ENCODE data around the gene DUSP1.
"Not testable (repeated sequence)": the region's sequence is repeated elsewhere in the genome, so short reads cannot be mapped to it uniquely, and the experiment has no call there.

The DUSP1 gene

DNA sequence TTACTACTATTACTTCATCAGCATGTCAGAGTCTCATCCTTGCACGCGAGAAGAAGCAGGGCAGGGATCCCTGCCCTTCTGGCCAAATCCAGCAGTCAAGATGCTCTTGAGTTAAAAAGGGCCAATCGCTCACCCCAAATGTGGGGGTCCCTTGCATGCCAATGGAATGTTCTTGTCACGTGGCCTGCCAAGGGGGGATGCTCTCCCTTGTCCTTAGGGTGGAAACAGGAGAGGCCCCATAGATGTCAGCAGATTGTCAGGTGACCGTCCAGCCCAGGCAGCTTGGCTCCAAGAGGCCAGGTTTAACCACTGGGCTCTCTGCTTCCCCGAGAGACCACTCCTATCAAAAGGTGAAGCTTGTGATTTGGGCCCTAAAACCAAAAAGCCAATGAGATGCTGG is 25.3 kb upstream of the DUSP1 start:
- DNase-seq = no peak

DNA sequence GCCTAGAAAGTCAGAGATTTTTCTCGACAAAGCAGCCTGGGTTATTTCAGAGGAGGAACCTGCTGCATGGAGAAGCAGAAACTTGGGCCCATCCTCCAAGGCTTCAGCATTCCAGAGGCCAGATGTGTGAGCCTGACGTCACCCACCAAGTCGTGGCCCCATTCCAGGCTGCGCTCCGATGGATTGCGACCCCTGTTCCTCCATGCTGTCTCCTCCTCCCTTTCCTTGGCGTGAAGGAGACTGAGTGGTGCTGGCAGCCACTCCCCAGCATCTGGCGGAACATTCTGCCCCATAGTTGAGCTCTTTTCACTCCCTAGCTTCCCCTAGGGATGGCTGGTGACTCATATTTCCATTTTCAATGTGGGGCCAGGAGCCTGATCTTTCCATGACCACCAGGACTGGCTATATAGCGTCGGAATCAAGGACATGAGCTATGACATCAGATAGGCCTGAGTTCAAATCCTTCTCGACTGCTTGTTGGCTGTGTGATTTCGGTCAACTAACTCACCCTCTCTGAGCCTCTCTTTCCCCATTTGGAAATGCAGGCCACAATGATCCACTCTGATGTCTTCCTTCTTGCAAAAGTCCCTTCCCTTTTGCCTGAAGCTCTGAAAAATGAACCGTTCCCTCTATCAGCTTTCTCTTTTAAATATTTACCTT is 24.5 kb upstream of the DUSP1 start:
- no peak for DNase-seq

DNA sequence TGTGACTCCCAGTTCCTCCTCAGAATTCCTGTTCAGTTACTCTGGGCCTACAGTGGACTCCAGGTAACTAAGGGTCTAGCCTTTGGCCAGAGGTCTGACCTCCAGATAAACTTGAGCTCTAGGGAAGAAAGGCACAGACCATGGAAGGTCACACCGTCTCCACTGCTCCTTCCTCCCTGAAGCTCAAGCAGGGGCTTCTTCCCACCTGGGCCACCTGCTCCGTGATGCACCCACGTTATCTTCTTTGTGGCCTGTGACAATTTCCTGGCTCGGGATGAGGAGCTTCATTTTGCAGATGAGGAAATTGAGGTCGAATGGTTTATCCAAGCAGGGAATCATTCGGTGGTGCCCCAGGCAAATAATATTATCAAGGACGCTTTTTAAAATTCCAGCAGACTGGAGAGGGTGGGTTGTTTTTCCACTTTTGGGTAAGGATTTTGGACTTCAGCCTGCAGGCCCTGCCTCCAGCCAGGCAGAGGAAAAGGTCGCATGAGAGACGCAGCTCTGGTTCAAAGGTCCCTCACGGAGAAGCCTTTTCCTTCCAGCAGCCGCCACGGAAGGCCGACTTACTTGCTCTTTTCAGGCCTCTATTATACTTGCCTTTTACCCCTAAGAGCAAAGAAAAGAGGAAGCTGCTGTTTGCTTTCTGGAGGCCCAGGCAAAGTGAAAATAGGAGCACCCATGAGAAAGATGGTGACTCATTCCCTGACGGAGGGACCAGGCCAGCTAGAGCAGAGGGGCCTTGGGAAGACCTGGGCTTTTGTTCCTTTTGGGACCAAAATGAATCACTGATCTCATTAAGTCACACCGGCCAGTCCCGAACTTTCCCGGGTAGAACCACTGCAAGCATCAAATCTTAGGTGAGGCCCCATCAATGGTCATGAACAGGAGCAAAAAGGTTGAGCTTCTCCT is 22.8 kb upstream of the DUSP1 start:
- no peak for DNase-seq

DNA sequence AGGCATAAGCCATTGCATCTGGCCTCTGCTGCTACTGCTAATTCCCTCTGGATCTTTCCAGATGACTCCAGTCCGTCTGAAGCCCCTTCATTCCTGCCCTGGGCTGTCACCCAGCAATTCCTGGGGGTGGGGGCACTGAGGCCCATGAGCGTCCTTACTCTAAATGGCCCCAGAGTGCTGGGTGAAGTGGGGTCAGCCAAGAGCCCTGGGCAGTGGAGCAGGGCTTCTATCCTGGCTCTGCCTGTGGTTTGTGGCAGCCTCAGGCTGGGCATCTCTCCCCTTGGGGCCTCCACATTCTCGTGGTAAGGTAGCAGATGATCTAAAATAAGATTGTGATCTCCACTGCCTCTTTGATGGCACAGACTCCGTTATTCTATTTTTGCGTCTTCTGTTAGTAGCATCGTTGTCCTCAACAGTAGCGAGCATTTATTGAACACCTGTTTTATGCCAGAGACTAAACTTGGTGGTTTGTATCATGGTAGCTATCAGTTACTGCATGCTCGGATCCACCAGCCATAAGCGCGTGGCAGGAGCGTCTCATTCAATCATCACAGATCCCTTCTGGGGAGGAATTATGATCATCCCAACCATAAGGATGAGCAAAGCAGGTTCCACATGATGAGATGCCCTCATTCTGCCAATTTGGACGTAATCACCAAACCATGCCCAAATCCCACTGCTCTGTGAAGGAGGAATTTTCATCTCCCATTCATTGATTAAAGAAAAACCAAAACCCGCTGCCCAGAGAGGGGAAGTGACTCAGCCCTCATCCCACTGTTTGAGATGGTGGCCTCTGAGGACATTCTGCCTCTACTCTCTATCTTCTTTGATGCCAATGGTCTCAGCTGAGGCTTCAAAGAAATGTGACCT is 21.9 kb upstream of the DUSP1 start:
- no peak for DNase-seq

DNA sequence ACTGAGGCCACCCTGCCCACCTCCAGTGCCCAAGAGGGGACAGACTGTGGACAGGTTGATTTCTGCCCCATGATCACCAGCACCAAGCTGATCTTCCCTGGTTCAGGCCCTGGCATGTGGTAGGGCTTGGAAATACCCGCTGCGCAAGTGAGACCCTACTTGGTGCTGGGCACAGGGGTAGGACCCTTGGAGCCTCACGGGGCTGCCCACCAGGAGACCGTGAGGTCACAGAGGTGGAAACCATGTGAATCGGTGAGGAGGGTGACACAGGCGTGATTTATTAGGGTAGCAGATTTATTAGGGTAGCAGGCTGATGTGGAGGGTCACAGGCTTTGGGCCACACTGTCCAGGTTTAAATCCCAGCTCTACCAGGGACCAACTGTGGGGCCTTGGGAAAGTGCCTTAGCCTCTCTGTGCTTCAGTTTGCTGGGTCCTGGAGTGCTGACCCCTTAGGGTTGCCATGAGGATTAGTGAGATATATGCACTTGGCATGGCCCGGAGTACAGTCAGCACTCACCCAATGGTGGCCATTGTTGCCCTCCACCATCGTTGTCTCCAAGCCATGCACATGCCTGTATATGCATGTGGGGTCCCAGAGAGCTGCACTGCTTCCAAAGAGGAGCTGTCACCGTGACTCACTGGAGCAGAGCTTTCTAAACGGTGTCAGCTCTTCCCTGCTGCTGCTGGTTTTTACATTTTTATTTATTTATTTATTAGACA is 20.9 kb upstream of the DUSP1 start:
- DNase-seq = no peak

DNA sequence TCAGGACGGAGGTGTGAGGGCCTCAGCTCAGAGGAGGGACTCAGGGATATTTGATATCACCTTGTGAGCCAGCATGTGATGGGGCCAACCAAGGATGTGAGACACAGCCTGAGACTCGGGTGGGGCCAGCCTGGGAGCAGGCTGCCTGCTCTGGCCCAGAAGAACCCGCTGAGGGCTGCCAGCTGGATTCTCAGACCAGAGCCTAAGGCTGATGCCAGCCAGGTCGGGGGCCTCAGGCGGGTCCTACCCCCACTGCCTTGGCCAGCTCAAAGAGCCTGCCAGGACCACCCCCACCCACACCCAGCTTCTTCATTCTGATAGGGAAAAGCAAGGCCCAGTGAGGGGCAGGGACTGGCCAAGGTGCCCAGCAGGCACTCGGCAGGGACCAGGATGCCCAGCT is 20.3 kb upstream of the DUSP1 start:
- DNase-seq = no peak

DNA sequence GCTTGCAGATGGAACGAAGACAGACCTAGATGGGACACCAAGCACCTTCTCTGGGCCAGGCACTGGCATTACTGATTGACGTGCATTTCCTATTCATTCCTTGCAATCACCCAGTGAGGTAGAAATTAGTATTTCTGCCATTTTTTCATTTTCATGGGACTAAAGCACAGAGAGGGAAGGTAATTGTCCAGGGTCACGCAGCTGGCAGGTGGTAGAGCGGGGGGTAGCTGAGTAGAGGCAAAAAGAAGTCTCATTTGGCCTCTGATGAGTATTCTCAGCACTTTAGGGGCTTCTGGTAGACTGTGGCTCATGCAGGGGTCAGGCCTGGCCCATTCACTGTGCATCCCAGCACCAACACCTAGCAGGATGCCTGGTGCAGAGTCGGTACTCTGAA is 19.5 kb upstream of the DUSP1 start:
- no peak for DNase-seq

DNA sequence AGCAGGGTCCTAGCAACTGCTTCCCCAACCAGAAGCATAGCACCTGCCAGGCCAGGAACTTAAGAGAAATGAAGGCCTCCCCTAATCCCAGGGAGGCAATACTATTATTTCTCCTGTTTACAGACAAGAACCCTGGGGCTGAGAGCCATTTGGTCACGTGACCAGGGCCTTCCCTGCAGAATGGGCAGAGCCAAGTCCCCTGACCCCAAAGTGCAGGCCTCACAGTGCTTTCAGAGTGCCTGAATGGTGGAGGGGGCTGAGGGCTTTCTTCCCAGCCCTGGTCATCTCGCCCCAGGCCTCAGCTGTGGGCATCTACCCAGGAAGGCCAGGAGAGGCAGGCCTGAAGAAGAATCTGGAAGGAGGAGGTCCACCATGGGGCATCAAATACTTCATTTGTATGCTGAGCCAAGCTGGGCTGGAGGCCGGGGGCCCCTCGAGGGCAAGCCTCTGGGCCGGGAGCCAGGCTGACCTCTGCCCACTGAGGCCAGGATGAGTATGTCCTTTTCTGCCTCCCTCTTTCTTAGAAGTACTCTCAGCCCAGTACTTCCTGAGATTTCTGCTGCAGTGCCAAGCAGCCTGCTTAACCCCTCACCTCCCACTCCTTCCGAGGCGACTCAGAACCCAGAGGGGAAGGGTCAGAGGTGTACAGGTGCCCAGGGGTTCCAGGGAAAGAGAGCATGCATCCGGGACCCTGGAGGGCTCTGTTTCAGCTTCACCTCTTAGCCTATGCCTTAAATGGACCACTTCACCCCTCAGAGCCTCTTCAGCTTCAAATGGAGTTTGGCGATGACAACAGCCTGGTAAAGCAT is 18.9 kb upstream of the DUSP1 start:
- DNase-seq = no peak

DNA sequence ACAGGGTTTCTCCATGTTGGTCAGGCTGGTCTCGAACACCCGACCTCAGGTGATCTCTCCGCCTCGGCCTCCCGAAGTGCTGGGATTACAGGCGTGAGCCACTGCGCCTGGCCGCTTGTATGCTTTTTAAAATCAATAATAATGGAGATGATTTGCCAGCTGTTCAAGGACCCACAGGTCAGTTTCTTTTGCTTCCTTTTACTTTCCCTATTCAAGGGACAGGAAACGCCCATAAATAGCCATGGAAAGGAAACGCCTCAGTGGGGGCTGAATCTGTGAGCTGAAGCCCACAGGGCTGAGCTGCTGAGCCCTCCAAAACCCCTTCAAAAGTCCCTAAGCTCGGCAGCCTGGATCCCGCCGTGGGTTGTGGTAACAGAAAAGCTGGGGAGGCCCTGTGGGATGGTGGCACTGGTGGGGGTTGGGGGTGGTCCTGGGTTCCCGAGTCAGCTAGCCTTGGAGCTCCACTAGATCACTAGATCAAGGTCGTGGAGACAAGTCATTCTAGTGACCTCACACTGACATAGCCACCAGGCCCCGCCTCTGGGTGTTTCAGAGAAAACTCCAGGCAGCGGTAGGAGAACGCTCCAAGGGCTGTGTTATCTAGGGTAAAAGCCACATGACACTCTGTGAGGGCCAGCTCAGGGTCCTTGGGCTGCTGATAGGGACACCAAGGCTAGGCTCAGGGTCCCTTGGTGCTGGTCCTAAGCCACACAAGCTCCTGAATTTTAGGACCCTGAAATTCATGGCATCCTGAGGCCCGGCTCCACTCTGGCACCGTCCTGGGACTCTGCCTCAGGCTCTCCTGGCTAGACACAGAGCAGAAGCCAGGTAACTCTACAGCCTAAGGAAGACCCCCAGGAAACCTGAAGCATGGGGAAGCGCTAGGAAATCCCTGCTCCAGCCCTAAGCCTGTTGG is 18.0 kb upstream of the DUSP1 start:
- DNase-seq = no peak

DNA sequence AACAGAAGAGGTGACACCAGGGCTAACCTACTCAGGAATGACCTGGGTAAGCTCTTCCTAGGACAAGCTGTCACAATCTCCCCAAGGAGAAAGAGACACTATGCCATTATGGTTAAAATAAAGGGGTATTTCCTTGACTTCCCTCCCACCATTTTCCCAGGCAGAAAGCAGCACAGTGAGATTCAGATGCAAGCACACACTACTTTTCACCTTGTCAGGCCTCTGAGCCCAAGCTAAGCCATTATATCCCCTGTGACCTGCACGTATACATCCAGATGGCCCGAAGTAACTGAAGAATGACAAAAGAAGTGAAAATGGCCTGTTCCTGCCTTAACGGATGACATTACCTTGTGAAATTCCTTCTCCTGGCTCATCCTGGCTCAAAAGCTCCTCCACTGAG is 16.5 kb upstream of the DUSP1 start:
- DNase-seq = not testable (repeated sequence)

DNA sequence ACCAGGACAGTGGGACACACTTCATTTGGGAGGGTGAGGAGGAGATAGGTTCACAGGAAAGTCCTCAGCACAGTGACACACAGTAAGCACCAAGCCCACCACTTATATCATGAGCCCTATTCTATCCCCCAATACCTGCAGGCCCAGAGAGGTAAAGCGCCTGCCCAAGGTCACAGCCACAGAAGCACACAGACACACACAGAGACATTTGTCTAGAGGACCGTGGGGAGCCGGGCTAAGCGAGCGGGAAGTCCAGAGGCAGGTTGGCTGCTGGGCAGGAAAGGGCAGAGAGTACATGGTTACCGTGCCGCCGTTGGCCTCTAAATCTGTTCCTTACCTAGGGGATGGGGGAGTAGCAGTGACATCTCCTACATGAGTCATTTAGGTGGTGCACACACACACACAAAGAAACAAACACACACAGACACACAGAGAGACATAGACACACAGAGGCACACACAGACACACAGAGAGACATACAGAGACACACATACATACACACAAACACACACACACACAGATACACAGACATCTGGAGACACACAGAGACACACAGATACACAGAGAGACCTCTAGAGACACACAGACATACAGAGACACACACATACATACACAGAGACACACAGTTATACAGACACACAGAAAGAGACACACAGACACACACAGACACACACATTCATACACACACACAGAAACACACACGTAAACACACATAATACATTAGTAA is 15.9 kb upstream of the DUSP1 start:
- no peak for DNase-seq

DNA sequence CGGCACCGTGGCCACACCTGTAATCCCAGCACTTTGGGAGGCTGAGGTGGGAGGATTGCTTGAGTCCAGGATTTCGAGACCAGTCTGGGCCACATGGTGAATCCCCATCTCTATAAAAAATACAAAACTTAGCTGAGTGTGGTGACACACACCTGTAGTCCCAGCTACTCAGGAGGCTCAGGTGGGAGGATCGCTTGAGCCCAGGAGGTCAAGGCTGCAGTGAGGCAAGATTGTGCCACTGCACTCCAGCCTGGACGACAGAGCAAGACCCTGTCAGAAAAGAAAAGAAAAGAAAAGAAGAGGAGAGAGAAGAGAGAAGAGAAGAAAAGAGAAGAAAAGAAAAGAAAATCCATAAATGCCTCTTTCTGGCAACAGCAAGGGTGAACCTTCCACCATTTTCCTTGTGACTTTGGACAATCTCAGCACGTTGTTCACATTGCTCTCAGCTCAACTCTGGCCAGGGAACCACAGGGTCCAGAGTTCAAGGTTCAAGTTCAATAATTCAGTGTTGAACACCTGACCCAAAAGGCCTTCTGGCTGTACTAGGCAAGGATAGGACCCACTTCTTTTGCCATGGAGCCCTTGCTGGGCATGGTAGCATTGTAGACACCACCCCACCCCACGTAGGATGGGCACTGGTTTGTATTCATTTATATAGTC is 14.6 kb upstream of the DUSP1 start:
- no peak for DNase-seq

DNA sequence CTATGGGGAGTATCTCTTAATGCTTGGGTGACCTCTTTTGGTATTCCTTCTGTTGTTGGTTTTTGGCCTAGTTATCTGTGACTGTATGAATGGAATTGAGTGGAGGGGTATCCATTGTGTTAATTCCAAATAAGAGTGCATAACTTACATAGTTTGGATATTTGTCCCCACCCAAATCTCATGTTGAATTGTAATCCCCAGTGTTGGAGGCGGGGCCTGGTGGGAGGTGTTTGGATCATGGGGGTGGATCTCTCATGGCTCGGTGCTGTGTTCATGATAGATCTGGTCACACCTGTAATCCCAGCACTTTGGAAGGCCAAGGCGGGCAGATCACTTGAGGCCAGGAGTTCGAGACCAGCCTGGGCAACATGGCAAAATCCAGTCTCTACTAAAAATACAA is 13.2 kb upstream of the DUSP1 start:
- DNase-seq = not testable (repeated sequence)

DNA sequence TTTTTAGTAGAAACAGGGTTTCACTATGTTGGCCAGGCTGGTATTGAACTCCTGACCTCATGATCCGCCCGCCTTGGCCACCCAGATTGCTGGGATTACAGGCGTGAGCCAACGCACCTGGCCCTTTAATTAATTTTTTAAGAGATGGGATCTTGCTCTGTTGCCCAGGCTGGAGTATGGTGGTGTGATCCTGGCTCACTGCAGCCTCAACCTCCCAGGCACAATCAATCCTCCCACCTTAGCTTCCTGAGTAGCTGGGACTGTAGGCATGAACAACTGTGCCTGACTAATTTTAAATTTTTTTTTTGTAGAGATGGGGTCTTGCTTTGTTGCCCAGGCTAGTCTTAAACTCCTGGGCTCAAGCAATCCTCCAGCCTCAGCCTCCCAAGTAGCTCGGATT is 12.3 kb upstream of the DUSP1 start:
- not testable (repeated sequence) for DNase-seq

DNA sequence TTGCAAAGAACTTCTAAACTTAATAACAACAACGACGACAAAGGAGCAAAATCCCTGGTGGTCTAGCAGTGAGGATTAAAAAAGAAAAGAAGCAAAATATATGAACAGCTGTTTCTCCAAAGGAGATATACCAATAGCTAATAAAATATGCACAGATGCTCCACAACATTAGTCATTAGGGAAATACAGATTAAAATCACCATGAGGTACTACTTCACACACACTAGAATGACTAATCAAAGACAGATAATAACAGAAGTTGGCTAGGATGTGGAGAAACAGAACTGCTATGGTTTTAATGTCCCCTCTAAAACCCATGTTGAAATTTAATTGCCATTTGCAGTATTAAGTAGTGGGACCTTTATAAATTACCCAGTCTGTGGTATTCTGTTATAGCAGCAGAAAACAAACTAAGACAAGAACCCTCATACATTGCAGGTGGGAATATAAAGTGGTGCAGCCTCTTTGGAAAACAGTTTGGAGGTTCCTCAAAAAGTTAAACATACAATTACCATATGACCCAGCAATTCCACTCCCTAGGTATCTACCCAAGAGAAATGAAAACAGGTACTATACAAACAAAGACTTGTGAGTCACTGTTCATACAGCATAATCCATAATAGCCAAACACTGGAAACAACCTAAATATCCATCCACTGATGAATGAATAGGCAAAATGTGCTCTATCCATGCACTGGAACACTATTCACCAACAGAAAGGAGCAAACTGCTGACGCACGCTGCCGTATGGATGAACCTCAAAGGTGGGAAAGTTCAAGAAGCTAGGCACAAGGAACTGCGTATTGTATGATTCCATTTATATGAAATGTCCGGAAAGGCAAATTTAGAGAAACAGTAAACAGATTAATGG is 11.4 kb upstream of the DUSP1 start:
- DNase-seq = no peak

DNA sequence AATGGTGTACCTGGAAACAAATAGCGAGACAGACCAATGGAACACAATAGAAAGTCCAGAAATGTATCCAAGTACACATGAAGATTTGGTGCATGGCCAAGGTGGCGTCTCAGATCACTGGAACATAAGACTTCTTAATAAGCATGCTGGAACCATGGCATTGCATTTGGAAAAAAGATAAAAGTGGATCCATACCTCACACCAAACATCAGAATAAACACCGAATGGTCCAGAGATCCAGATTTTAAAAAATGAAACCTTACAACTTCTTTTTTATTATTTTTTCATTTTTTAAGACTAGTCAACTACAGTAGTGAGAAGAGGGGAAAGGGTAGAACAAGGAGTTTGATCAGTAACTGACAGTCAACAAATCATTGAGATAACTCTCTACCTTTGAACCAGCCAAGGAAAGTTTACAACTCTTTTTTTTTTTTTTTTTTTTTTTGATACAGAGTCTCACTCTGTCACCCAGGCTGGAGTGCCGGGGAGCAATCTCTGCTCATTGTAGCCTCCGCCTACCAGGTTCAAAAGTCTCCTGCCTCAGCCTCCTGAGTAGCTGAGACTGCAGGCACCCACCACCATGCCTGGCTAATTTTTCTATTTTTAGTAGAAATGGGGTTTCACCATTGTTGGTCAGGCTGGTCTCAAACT is 8.8 kb upstream of the DUSP1 start:
- no peak for DNase-seq

DNA sequence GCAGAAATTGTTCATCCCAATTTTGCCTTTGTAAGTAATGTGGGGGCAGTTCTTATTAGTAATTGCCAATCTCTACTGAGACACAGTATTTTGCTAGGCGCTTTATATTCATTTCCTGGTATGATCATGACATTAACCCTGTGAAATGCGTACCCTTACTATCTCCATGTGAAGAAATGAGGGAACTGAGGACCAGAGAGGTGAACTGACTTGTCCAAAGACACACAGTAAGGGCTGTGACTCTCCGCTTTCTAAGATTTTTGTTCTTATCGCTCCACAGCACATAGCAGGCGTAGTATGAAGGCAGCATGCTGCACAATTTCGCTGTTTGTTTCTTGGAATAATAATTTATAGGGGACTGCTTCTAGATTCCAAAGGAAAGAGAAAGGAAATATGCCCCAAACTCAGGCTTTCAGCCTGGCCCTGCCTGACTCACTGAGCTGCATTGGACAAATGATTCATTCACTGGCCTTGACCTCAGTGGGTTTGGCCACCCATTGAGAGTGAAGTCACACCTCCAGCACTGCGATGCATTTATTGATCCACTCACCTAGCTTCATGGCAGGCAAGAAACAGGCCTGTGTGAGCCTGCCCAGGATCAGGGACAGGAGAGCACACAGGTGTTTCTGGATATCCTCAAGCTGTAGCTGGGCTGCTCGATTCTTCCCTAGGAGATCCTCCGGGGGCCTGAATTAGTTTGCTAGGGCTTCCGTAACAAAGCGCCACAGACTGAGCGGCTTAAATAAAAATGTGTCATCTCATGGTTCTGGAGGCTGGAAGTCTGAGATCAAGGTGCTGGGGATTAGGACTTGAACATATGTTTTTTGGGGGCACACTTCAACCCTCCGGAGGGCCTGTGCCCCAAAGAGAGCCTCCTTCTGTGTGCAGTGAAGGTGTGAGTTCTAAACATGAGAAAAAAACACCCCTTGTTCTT is 7.2 kb upstream of the DUSP1 start:
- no peak for DNase-seq

Measured in CD4-positive, alpha-beta T cell treated with Interleukin-17A for 1 hour (primary cell).